ENCODE data around the gene SCRG1.

Gene SCRG1

GRCh38 chr4:173381610-173382009 is 17.3 kb downstream of the SCRG1 start:
- TF ChIP-seq POLR2A (IDR thresholded peaks at IDR 0.05; ENCODE audit: extremely low read depth, insufficient read length) = no peak
- TF ChIP-seq CTCF (IDR thresholded peaks at IDR 0.05; ENCODE audit: low read depth, low read length) = no peak
- no peak for TF ChIP-seq MYC (IDR thresholded peaks at IDR 0.05; ENCODE audit: low read depth, low read length)
- no peak for TF ChIP-seq MAX (IDR thresholded peaks at IDR 0.05; ENCODE audit: low read depth, low read length)
- H3K4me3 ChIP-seq (ENCODE audit: low read depth, low read length) = no peak overlapping the region
- no peak for DNase-seq (ENCODE audit: low read depth)

- TF ChIP-seq MYC (IDR thresholded peaks at IDR 0.05; ENCODE audit: low read depth, low read length) = no peak
- TF ChIP-seq CTCF (IDR thresholded peaks at IDR 0.05; ENCODE audit: low read depth, low read length) = no peak
- no peak for TF ChIP-seq MAX (IDR thresholded peaks at IDR 0.05; ENCODE audit: low read depth, low read length)
- no peak for TF ChIP-seq POLR2A (IDR thresholded peaks at IDR 0.05; ENCODE audit: extremely low read depth, insufficient read length)
- DNase-seq (ENCODE audit: low read depth) = no peak
- no peak overlapping the region for H3K4me3 ChIP-seq (ENCODE audit: low read depth, low read length)
Measured at GRCh38 chr4:173380987-173381386, 17.9 kb downstream of the SCRG1 start.

- TF ChIP-seq POLR2A (IDR thresholded peaks at IDR 0.05; ENCODE audit: extremely low read depth, insufficient read length) (no peak), CTCF (IDR thresholded peaks at IDR 0.05; ENCODE audit: low read depth, low read length) (no peak), MYC (IDR thresholded peaks at IDR 0.05; ENCODE audit: low read depth, low read length) (no peak), MAX (IDR thresholded peaks at IDR 0.05; ENCODE audit: low read depth, low read length) (no peak)
- DNase-seq (ENCODE audit: low read depth) = no peak
- H3K4me3 ChIP-seq (ENCODE audit: low read depth, low read length) = no peak overlapping the region
Measured at GRCh38 chr4:173379929-173380328, 19.0 kb downstream of the SCRG1 start.

GRCh38 chr4:173374588-173374987 is 24.3 kb downstream of the SCRG1 start:
- no peak for DNase-seq (ENCODE audit: low read depth)
- TF ChIP-seq POLR2A (IDR thresholded peaks at IDR 0.05; ENCODE audit: extremely low read depth, insufficient read length) (no peak), MAX (IDR thresholded peaks at IDR 0.05; ENCODE audit: low read depth, low read length) (no peak), CTCF (IDR thresholded peaks at IDR 0.05; ENCODE audit: low read depth, low read length) (no peak), MYC (IDR thresholded peaks at IDR 0.05; ENCODE audit: low read depth, low read length) (no peak)
- peak overlapping the region; percentile 8 for H3K4me3 ChIP-seq (ENCODE audit: low read depth, low read length)

GRCh38 chr4:173371292-173372192 is 27.4 kb downstream of the SCRG1 start:
- peak; percentile 79 for DNase-seq (ENCODE audit: low read depth)
- H3K4me3 ChIP-seq (ENCODE audit: low read depth, low read length) = peak overlapping the region; percentile 84
- TF ChIP-seq CTCF (IDR thresholded peaks at IDR 0.05; ENCODE audit: low read depth, low read length) (no peak), MYC (IDR thresholded peaks at IDR 0.05; ENCODE audit: low read depth, low read length) (0 out of 2 replicates have a peak, but pooled peaks have one; percentile 19)

Measured in NB4 (cell line).